AML-193 (cell line): ENCODE results near the gene CSMD2.

Experiments
- DNase-seq, 2 experiments: peaks; one replicate each; lab custom pipeline; 2025; lab: John Stamatoyannopoulos, UW

Gene CSMD2

DNA sequence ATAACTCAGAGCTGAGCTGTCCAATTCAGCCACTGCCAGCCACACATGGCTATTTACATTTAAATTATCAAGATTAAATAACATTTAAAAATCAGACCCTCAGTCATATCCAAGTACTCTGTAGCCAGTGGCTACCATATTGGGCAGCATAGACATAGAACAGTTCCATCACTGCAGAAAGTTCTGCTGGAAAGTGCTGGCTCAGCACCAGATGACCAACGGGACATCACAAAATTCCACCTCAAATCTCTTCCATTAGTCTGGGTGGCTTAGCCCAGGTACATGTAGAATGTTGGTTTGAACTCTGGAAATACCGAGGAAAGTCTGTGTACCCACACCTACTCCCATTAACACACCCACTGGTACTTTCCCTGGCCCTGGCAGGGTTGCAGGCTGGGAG, 563.3 kb downstream of the CSMD2 start:
- DNase-seq: no peak

DNA sequence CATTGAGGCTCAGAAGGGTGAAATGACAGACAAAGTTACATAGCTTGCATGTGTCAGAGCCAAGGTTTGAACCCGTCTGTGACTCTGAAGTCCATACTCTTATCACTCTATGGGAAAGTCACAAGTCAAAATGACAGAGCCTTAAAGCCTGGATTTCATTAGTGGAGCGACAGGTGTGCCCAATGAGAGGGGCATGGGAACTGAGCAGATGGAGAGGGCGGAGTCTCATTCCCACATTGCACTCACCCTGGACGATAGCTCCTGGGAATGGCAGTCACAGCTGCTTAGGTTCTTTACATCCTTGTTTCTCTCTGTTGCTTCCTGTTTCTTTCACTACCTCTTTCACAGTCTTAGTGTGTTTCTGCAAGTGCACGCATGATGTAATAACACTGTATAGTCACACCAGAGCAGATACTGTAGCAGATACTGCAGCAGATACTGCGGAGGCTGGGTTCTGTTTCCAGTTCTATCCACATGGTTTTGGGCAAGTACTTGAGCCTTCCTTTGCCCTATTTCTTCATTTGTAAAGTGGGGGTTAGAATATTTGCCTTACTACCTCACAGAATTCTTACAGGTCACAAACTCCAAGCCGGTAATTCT, 565.4 kb downstream of the CSMD2 start:
- no peak for DNase-seq

DNA sequence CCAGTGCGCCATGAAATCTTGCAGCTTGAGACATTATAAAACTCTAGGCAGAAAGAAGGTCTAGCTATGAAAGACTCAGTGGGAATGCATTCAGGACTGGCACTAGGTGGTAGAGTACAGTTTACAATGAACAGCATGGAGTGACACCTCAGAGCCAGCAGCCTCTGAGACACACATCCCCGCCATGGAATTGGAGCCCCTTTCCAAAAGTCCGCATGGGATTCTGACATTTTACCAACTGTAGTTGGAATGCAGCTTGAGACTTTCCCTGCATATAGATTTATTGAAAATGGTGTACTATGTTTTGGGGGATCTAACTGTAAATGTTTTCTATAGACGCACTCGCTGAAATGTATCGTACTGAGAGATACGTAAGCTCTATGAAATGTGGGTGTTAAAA, 576.3 kb downstream of the CSMD2 start:
- DNase-seq: no peak

DNA sequence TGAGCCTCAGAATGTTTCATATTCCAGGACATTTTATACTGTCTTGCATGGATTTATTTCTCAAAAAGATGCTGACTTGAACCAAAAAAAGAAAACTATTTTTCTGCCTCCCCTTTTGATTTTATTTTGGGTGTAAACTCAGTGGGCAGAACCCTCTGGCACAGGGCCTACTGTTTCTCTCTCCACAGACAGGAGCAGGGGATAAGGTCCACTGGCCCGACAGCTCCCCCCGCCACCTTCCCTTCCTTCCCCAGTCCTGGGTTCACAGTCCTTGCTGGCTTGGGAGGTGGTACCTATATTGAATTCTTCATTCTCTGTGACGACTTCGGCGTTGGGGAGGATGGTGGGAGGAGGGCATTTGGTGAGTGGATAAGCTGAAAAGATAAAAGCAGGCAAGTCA, 578.2 kb downstream of the CSMD2 start:
- no peak for DNase-seq

DNA sequence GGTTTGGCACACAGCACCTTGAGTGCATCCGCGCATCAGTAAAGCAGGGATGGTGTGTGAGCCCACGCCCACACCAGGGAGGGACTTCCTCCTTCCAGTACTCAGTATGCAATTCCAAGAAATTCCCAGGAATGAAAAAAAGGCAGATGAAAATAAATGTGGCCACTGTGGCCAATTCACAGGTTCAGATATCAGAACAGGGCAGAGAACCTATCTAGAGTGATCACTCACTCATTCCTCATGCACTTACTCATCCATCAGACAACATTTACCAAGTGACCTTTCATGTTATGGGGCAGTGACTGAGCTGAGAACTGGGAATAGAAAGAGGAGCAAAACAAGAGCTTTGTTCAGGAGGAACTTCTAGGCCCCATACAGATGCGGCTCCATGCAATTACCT, 578.9 kb downstream of the CSMD2 start:
- no peak for DNase-seq

DNA sequence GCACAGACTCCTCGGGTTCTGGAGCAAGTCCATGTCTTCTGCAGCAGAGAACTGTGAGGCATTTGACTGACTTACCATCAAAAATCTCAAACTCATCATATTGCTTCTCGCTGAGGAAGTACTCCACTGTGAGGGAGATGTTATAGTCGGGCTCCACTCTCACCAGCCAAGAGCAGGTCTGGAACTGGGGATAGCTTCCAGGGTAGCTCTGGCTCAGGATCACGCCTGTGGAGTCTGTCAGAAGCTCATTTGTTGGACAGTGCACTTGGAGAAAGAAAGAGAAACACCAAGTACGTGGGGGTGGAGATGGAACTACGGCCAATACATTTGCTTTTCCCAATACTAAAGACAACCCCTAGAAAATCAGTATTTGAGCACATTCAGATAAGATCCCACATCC, 581.5 kb downstream of the CSMD2 start:
- DNase-seq: no peak

DNA sequence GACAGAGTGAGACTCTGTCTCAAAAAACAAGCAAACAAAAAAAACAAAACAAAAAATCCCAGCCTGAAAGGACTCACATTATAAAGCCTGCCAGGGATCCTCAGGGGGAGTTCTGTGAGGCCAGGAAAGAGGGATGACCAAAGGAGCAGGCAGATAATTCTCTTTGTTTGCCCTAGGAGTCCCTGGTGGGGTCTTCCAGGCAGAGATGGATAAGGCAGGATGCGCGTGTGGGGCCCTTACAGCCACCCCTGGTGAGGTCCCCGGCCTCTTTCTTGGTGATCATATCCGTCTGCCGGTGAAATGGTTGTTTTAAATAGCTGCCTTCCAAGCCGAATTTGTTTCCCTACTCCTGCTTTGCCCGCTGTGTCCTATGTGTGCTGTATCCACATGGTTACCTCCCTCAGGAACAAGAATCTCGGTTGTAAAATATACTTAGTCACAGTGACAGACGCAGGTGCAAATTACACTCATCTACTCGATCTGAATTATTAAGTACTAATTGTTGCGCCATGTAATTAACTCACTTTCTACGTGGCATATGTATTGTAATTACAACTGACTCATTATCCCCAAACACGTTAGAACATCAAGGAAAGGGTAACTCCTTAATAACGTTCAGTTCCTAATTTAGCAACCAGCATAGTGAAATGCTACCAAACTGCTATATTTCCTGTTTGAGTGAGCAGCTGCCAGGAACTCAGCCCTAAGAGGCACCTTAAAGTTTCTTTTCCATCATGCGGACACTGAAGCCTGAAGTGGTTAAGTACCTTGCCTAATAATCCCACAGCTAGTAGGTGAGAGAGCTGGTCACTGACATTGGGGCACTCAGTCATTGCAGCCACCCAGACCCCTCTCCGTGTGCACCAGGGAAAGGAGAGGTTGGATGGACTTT, 586.2 kb downstream of the CSMD2 start:
- DNase-seq: peak in 1 of 2 experiments; percentile 4

DNA sequence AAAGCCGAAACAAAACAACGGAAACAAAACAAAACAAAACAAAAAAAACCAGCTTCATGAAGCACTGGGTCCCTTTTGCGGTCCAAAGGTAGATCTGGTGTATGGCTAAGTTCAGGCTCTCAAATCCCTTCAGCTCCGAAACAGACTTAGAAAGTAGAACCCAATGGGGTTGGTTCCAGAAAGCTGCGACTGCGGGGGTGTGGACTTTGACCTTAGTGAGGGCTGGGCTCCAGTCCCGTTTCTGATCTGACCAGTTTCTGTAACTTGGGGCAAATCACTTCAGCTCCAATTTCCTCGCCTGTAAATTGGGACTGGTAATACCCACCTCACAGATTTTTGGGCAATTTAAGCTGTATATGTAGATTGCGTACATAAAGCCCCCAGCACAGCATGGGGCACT, 587.4 kb downstream of the CSMD2 start:
- DNase-seq: no peak

DNA sequence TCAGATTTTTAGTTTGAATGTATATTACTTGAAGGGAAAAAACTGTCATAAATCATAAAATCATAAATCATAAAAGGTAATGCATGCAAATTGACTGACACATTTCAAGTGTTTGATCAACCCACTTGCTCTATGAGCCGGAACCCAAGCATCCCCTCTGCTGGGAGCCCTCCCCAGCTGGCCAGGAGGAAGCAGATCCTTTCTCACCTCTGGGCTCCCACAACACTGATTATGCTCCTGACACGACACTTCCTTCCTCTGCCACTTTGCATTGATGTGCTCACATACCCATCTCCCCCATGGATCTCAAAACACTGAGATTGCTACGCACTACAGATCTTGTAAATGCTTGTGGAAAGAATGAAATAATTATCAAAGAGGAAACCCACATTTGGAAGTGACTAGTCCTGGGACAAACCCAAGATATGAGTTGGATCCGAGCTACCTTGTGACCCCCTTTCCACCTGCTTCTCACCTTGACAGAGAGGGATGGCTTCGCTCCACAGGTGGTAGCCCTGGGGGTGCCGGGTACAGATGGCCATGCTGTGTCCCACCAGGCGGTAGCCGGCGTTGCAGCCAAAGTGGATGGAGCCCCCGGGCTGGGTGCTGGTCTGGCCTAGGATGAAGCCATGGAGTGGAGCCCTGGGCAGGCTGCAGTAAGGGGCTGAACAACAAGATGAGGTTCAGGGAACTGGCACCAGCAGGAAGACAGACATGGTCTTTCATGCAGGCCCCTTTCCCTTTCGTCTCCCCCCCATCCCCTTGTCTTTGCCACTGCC, 588.0 kb downstream of the CSMD2 start:
- no peak for DNase-seq

DNA sequence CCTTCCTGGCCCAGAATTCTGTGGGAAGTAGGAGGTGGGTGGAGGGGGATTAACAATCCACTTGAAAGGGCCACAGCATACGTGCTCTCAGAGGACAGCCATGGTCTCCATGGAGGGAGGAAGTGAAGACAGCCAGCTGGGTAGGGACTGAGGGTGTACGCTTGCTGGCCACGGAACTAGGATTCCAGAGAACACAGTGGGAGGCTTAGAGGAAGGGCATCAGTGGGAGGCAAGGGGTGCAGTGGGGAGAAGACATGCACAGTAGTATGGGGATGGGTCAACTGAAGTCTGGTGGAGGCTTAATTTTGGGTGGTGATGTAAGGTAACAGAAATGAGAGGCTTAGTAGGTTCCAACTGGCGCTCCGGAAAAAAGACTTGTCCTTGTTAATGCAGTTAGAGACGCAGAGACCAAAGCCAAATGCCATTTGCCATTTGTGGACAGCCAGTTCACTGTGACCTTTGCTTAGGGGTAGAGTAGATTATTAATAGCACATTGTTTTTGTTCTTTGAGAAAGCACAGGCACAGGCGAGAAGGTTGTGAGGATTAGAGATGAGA, 589.6 kb downstream of the CSMD2 start:
- no peak for DNase-seq

DNA sequence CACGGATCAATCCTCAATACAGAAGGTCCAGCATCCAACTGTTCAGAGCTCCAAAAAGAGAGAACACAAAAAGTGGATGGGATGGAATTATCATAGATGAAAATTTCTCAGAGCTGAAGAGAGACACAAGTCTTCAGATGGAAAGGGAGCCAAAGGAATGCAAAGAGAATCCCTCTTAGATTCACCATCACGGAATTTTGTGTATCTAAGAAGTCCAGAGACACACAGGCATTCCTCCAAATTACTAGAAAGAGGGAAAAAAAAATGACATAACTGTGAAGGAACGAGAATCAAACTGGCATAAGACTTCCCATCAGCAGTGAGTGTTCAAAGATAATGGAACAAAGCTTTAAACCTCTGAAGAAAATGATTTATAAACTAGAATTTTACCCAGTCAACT, 591.4 kb downstream of the CSMD2 start:
- DNase-seq: no peak

DNA sequence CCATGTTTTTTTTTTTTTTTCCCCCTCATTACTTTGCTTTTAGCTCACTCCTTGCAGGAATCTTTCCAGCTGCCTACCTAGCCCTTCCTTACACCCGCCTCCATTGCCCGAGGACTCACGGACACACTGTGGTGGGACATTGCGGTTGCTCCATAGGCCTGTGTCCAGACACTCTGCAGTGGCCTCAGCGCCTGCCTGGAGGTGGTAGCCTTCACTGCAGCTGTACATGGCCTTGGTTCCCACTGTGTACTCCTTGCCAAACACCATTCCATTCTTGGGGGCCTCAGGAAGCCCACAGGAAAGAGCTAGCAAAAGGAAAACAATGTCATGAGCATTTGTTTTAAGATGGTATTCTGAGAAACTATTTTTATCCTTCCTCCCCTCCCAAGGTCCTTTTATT, 592.6 kb downstream of the CSMD2 start:
- no peak for DNase-seq

DNA sequence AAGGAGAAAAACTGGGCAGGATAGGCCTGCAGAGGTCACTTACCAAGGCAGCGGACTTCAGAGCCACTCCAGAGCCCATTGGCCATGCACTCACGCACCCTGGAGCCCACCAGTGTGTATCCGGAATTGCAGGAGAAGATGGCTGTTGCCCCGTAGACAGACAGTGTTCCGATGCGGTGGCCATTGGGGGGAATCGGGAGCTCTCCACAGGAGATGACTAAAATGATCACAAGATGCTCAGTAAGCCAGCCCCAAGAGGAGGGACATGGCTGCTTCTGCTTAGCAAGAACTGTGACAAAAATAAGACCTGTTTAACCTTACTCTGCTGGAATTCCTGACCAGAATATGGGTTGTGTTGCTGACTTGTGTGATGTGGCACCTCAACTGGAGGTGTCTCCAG, 595.7 kb downstream of the CSMD2 start:
- DNase-seq: no peak

DNA sequence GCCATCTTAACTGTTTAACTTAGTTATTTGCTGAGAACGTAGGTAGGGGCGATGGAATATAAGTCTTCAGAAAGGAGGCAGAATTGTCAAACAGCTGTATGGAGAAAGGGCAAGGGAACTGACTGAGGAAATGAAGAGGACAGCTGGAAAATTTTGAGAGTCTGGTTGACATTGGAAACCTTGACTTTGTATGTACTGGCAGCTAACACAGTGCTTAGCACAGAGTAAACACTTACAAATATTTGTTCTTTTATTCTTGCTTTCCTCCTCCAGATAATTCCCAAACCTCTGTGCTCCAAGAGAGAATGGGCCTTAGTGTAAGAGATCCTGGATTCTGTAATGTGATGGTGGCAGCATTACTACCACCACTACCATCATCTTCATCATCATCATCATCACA, 601.3 kb downstream of the CSMD2 start:
- DNase-seq: no peak

DNA sequence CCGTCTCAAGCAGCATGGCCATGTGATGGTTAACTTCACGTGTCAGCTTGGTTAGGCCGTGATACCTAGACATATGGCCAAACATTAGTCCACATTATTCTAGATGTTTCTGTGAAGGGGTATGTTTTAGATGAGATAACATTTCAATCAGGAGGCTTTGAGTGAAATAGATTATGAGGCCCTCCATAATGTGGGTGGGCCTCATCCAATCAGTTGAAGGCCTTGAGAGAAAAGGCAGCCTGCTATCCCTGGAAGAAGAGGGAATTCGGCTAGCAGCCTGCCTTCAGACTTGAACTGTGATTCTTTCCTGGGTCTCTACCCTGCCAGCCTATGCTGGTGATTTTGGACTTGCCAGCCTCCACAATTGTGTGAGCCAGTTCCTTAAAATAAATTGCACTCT, 602.5 kb downstream of the CSMD2 start:
- DNase-seq: no peak

DNA sequence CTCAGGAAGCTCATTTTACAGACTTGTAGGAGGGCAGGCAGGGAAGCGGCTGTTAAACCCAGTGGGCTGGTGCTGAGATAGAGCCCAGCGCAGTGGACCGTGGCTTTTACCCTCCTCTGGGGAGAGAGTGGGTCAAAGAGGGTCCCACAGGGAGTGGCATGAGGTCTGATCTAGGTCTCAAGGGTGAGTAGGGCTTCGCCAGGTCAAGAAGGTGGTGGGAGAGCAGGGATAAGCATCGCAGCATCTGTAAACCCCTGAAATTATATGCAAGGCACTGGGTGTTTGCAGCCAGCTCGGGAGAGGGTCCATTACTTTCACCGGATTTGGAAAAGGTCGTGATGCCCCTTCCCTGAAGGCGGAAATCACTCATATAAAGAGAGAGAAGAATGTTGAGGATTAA, 603.5 kb downstream of the CSMD2 start:
- DNase-seq: no peak

DNA sequence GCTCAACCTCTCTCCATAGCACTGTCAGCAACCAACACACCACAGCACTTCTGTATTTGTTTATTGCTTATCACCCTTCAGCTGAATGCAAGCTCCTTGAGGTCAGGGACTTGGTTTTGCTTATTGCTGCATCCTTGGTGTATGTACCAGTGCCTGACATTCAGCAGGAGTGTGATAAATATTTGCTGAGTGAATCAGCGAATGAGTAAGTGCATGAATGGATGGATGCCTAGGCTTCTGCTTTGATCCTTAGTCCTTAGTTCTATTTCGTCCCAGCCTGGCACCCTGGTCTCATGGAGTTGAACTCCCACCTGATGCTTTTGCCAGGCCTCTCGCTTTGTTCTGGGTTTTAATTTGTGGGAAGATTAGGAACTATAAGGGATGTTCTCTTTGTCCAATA, 604.4 kb downstream of the CSMD2 start:
- DNase-seq: no peak

DNA sequence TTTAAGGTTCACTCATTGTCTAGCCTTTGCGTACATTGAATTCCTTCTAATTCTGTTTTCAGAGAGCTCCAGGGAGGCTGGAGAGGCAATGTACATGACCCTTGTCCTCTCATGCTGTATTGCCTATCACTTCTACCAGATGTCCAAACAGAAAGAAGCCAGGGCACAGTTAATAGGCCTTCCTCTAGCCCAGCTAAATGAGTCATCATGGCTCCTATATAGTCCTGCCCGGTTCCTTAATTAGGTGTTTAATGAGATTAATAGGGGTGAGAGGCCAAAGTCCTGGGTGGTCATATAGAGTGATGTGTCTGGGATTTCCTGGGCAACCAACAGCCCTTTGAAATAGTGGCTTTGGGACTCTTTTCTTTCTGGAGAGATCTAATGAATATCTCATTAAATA, 616.3 kb downstream of the CSMD2 start:
- no peak for DNase-seq

DNA sequence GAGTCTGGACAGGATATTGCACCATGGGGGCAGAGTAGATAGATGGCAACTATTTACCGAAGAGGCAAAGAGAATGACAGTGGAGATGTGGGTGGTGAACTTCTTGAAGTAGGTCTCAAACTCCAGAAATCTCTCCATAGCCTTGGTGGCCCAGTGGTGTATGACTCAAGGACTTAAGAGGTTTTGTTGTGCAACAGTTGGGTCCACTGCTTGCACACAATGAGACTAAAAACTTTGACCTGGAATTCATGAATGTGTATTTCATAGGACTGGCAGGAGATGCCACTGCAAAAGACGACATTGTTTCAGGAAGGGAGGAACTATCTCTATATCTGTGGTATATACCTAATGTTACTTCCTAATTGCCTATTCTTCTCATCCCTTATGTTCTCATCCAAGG, 616.7 kb downstream of the CSMD2 start:
- no peak for DNase-seq

DNA sequence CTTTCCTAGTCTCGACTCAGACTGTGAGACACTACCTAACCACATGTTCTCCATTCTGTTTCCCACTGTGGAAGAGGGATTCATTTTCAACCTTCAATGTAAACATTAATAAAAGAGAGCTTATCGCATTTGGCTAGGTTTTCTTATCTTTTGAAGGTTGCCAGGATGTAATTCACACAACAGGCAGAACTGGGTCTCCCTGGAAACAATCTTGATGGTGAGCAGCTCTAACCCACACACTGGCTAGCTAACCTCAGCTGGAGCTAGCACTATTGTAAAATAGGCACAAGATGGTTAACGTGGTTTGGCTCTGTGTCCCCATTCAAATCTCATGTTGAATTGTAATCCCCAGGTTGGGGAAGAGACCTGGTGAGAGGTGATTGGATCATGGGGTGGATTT, 617.5 kb downstream of the CSMD2 start:
- no peak for DNase-seq

DNA sequence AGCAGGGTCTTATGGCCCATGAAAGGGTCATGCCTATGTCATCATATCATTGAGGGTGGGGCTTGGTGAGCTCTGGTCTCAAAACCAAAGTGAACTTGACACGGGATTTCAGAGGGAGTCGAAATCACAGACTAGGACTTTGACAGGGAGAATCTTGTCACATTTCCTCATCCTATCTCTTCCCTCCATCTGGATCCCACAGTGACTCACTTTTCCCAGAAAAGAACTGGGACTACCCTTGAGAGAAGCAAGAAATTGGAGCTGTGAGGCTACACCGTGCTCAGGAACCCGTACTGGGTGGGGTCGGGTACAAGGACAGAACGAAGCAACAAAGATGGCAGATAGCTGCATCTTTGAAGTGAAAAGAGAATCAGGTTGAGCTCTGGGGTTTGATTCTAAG, 623.1 kb downstream of the CSMD2 start:
- DNase-seq: no peak

DNA sequence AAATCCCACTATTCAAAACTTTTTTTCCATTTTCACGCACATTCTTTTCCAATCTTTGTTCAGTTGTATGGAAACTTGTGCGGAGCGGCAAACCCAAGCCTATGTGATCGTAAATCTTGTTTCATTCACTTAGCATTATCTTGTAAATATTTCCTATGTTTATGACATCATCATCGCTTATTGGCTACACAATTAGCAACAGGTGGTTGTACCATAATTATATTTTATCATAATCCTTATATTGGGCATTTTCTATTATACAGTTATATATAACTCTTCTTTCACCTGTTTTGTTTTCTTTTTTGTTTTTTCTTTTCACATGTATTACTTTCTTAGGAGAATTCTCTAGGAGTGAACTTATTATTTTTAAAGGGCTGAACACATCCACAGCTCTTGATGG, 627.1 kb downstream of the CSMD2 start:
- no peak for DNase-seq

DNA sequence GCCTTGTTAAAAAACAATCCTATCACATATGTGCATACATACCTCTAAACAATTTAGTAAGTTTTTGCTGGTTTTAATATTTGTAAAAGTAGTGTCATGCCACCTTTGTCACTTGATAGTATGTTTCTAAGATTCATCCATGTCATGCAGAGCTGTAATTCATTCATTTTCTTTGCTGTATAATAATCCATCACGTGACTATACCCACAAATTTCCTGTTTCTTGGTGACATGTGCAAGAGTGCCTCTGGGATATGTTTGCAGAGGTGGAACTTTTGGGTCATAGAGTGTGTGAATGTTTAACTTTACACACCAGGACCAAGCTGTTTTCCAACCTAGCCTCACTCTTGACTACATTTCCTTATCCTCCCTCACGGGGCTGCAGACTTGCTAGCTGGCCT, 629.7 kb downstream of the CSMD2 start:
- DNase-seq: no peak
